Astrocyte of the cerebellum (primary cell): ENCODE measurements around the gene SLC19A3.
A peak's percentile ranks its signal among the peaks of the same experiment; 100 is the strongest.

Experiments used
- DNase-seq: peaks from one replicate; pipeline ENCODE4 v3.0.0-alpha.2; 2011; ENCODE audit warnings: low read depth
- H3K4me3 ChIP-seq: 2 replicates; pipeline ENCODE4 v1.5.1; 2011; ENCODE audit warnings: mild to moderate bottlenecking, low read depth, low read length, moderate library complexity
- in situ Hi-C: cut with HindIII; loops from 2 replicates; pipeline ENCODE4 v1.10.0; 2017; ENCODE audit warnings: low sequenced_read_pairs
- TF ChIP-seq, protein P1 (sequence below): IDR thresholded peaks from 2 replicates; pipeline ENCODE4 v1.5.1; 2012; ENCODE audit warnings: low read length, low read depth, moderate library complexity, mild to moderate bottlenecking; ENCODE audit errors: missing control alignments

The SLC19A3 gene

DNA sequence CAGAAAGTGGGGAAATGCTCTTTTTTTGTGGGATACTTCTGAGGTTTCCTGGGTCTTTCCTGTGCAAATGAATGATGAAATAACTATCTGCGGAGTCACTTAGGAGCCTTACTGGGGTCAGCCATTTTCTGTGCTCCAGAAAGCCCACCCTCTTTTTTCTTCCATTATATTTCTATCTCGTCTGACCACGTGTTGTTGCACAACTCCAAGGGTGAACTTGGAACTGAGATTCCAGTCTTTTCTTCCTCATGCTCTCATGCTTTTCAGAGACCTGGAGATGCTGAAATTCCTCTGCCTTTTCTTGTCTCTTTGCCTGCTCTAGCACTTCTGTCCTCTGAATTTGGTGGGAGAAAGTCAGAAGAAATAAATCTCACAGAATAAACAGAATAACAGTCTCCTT is 56.0 kb downstream of the SLC19A3 start:
- TF ChIP-seq, protein P1, sequence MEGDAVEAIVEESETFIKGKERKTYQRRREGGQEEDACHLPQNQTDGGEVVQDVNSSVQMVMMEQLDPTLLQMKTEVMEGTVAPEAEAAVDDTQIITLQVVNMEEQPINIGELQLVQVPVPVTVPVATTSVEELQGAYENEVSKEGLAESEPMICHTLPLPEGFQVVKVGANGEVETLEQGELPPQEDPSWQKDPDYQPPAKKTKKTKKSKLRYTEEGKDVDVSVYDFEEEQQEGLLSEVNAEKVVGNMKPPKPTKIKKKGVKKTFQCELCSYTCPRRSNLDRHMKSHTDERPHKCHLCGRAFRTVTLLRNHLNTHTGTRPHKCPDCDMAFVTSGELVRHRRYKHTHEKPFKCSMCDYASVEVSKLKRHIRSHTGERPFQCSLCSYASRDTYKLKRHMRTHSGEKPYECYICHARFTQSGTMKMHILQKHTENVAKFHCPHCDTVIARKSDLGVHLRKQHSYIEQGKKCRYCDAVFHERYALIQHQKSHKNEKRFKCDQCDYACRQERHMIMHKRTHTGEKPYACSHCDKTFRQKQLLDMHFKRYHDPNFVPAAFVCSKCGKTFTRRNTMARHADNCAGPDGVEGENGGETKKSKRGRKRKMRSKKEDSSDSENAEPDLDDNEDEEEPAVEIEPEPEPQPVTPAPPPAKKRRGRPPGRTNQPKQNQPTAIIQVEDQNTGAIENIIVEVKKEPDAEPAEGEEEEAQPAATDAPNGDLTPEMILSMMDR, result no peak
- in situ Hi-C loops, result no loop called here
- DNase-seq, result no peak
- H3K4me3 ChIP-seq, result no peak overlapping the region

DNA sequence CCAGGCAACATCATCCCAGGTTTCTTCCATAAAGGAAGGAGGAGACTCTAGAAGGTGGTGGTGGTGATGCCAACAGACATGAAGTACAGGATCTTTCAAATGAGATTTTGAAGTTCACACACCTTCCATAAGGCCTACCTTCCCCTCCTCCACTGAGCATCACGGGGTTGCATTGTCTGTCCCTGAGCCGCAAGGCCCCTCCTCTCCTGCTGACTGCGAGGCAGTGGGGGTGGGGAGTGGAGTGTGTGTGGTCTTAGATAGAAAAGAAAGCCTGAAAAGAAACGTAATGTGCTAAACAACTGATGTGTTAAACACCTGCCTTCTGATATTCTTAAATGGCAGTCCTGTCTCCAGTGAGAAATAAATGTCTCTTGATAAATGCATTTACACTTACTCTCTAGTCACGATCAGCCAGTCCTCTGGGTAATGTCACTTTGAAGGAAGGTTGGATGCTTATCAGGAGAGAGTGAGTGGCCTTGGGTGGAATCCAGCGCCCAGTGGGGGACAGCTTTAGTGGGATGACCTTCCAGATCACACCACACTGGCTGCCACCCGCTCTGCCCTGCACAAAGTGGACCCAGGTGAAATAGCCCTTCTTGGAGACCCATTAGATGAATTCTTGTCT is 56.7 kb downstream of the SLC19A3 start:
- DNase-seq, result no peak
- H3K4me3 ChIP-seq, result no peak overlapping the region
- TF ChIP-seq, protein P1, result no peak
- in situ Hi-C loops, result no loop called here

DNA sequence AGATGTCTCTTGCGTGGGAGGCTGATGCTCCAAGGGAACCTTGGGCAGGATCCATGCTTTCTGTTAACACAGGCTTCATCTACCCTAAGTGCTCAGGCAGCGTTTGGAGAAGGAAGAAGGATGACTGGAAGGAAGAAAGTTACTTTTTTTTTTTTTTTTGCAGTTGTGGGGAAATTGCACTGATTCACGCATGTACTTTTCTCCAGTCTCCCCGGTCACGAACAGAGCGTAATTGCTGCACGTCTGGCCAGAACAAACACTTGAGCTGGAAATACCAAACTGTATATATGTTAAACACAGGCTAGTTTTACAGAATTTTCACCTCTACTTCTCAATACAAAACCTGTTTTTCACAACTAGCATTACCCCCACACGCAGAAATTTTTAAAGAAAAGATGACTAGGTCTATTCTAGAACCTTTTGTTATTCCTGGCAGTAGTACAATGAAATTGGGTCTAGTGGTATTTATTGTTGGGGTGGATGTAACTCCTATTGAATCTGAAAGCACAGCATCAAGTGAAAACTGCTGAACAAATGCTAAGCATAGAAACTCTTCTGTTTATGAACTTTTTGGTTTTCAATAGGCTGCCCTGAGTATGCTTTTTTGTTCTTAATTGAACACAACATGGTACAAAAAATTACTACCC is 60.5 kb downstream of the SLC19A3 start:
- DNase-seq, result peak; percentile 34
- in situ Hi-C loops, result no loop called here
- no peak overlapping the region for H3K4me3 ChIP-seq
- TF ChIP-seq, protein P1, result no peak

DNA sequence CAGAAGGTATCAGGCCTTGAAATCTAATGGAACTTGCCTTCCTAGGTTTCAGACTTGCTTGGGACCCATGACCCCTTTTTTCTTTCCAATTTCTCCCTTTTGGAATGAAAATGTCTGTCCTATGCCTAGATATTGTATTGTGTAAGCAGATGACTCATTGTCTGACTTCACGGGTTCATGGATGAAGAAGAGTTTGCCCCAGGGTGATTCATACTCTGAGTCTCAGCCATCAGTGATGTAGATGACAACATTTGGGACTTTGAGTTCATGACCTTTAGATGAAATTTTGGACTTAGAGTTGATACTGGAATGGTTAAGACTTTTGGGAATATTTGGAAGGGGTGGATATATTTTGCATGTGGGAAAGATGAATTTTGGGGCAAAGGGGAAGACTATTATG is 62.4 kb downstream of the SLC19A3 start:
- DNase-seq, result peak; percentile 34
- in situ Hi-C loops, result no loop called here
- H3K4me3 ChIP-seq, result no peak overlapping the region
- TF ChIP-seq, protein P1, result no peak

DNA sequence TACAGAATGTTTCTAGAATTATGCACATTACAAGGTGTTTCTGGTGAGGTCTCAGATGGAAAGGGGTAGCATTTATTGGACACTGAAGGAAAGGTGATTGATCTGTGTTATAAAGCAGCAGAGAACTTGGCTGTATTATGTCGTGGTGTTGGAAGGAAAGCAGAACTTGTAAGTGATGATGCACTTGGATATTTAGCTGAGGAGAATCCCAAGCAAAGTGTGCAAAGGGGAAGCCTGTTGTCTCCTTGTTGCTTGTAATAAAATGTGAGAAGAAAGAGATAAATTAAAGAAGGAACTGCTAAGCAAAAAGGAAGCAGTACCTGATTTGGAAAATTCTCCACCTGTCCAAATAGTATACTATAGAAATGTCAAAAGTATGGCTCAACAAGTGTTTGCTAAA is 63.4 kb downstream of the SLC19A3 start:
- TF ChIP-seq, protein P1, result no peak
- in situ Hi-C loops, result no loop called here
- H3K4me3 ChIP-seq, result no peak overlapping the region
- DNase-seq, result no peak

DNA sequence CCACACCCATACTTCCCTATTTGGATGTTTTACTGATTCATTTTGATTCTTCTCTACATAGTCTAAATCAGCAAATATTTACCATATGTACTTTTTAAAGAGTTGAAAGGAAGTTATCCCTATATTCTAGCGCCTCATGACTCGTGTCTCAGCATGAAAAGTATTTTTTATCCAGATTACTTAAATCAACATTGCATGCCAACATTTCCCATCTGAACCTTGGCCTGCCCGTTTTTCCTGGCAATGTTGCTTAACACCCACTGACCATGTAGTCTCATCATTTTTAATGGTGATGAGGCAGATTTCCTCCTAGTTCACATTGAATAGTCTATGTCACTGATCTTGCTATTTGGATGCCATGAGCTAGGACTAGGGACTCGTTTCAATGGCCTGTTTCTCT is 64.4 kb downstream of the SLC19A3 start:
- in situ Hi-C loops, result no loop called here
- TF ChIP-seq, protein P1, result no peak
- no peak for DNase-seq
- no peak overlapping the region for H3K4me3 ChIP-seq
